GM12878 (cell line): ENCODE results near the gene THOC5. TPM values are rescaled to one million over a fixed set of nuclear protein-coding genes. Genes with fewer than 3 reads are reported as not detected.

Experiments used
- ATAC-seq: fragments of 200-7000 bp; cut with Tn5 transposase; 3 replicates; pipeline ENCODE4 v1.9.1; 2020; ENCODE audit warnings: mild to moderate bottlenecking, moderate library complexity
- BruUV-seq: library from RNA; stranded (reverse); fragments of 400-500 nt; replicated peaks from 2 replicates; lab custom pipeline; 2021; lab: Mats Ljungman, UMichigan
- CTCF ChIA-PET: fragments of 300-600 bp; sonication (Branson Sonifier 250); formaldehyde crosslinking; extraction: SDS; loops from one replicate; lab custom pipeline; 2021; ENCODE audit warnings: inconsistent platforms; lab: Yijun Ruan, JAX
- POLR2A ChIA-PET: fragments of 350-600 bp; formaldehyde crosslinking; extraction: SDS; loops from one replicate; lab custom pipeline; 2021; ENCODE audit warnings: inconsistent platforms; lab: Charles Lee
- RAD21 ChIA-PET: fragments of 300-600 bp; sonication (Branson Sonifier 250); formaldehyde crosslinking; loops from one replicate; lab custom pipeline; 2023; ENCODE audit warnings: antibody characterized with exemption; ENCODE audit not compliant: unreplicated experiment; lab: Charles Lee
- SMC1A ChIA-PET: fragments of 300-600 bp; sonication (Branson Sonifier 250); formaldehyde crosslinking; loops from one replicate; lab custom pipeline; 2023; ENCODE audit not compliant: unreplicated experiment, uncharacterized antibody; lab: Charles Lee
- DNase-seq: peaks from one replicate; pipeline ENCODE4 v3.0.0-alpha.2; 2011; ENCODE audit warnings: low read depth, low spot score
- FAIRE-seq: peaks from 3 replicates; lab custom pipeline; 2011; peaks lifted over from hg19 to GRCh38; lab: Jason Lieb, UNC
- H2AFZ ChIP-seq: 2 replicates; pipeline ENCODE4 v1.6.0; 2011; ENCODE audit warnings: low read depth, low read length, control low read depth; ENCODE audit not compliant: control insufficient read depth
- H3K27ac ChIP-seq: 2 replicates; pipeline ENCODE4 v1.5.1; 2011; ENCODE audit warnings: control low read depth; ENCODE audit not compliant: control insufficient read depth, insufficient read depth
- H3K27me3 ChIP-seq, 2 experiments: replicated peaks in 1 of 2; 2 replicates each; pipeline versions ENCODE4 v1.6.0 to v1.6.1; 2011; ENCODE audit warnings: low read length in 1 of 2; ENCODE audit not compliant: control insufficient read depth in 2 of 2, insufficient read depth in 2 of 2
- H3K36me3 ChIP-seq, 2 experiments: 2 replicates each; pipeline ENCODE4 v1.5.1; 2011; ENCODE audit warnings: low read length in 1 of 2; ENCODE audit not compliant: control insufficient read depth in 2 of 2, insufficient read depth in 2 of 2
- H3K4me1 ChIP-seq: 2 replicates; pipeline ENCODE4 v1.6.1; 2011; ENCODE audit warnings: mild to moderate bottlenecking, low read length, moderate library complexity, mixed read lengths; ENCODE audit not compliant: control insufficient read depth, insufficient read depth
- H3K4me2 ChIP-seq: 2 replicates; pipeline ENCODE4 v1.6.0; 2011; ENCODE audit warnings: control low read depth; ENCODE audit not compliant: control insufficient read depth, insufficient read depth
- H3K4me3 ChIP-seq: fragments of 200-600 bp; sonication (generic); 2 replicates; pipeline ENCODE4 v1.5.1; 2016
- H3K79me2 ChIP-seq: 2 replicates; pipeline ENCODE4 v1.6.0; 2011; ENCODE audit warnings: low read length; ENCODE audit not compliant: control insufficient read depth, insufficient read depth
- H3K9ac ChIP-seq: 2 replicates; pipeline ENCODE4 v1.8.0; 2011; ENCODE audit warnings: low read length, control low read depth, mixed read lengths; ENCODE audit not compliant: control insufficient read depth, insufficient read depth
- H3K9me3 ChIP-seq: replicated peaks from 3 replicates; pipeline ENCODE4 v1.5.1; 2011; ENCODE audit warnings: mild to moderate bottlenecking, low read length; ENCODE audit not compliant: control insufficient read depth, insufficient read depth
- H4K20me1 ChIP-seq: 2 replicates; pipeline ENCODE4 v1.6.0; 2011; ENCODE audit not compliant: control insufficient read depth, insufficient read depth
- BCL11A ChIP-seq: IDR thresholded peaks from 2 replicates; pipeline ENCODE4 v1.6.1; 2011; ENCODE audit warnings: low read depth, low read length
- BMI1 ChIP-seq: fragments of 450-650 bp; IDR thresholded peaks from 2 replicates; pipeline ENCODE4 v1.6.1; 2016; ENCODE audit warnings: mild to moderate bottlenecking, moderate library complexity, borderline replicate concordance
- CBX5 ChIP-seq: sonication (generic); IDR thresholded peaks from 2 replicates; pipeline ENCODE4 v1.6.1; 2016; ENCODE audit warnings: low read depth, moderate library complexity, mild to moderate bottlenecking, inconsistent platforms
- CHD2 ChIP-seq: IDR thresholded peaks from 2 replicates; pipeline ENCODE4 v1.6.1; 2011; ENCODE audit warnings: low read depth, low read length, improper control_type of control experiment, borderline replicate concordance
- CHD4 ChIP-seq: fragments of 200-600 bp; sonication (generic); IDR thresholded peaks from 2 replicates; pipeline ENCODE4 v1.6.1; 2016; ENCODE audit warnings: mild to moderate bottlenecking
- EED ChIP-seq: sonication (generic); IDR thresholded peaks from 2 replicates; pipeline ENCODE4 v1.6.1; 2016; ENCODE audit warnings: antibody characterized with exemption, low read depth
- EP300 ChIP-seq, 2 experiments: fragments of 150-350 bp in 1 of 2; IDR thresholded peaks; 2 replicates each; pipeline ENCODE4 v1.6.1; 2011 to 2012; ENCODE audit warnings: low read depth in 2 of 2, low read length in 2 of 2, borderline replicate concordance in 1 of 2, improper control_type of control experiment in 1 of 2, inconsistent platforms in 1 of 2; ENCODE audit not compliant: control insufficient read depth in 1 of 2
- FOXK2 ChIP-seq: fragments of 450-650 bp; IDR thresholded peaks from 2 replicates; pipeline ENCODE4 v1.6.1; 2017; ENCODE audit warnings: mild to moderate bottlenecking, moderate library complexity
- KLF5 ChIP-seq: fragments of 450-650 bp; IDR thresholded peaks from 2 replicates; pipeline ENCODE4 v1.6.1; 2014; ENCODE audit warnings: mild to moderate bottlenecking; ENCODE audit not compliant: partially characterized antibody
- MTA2 ChIP-seq: fragments of 450-650 bp; IDR thresholded peaks from 2 replicates; pipeline ENCODE4 v1.6.1; 2016; ENCODE audit warnings: low read depth, mild to moderate bottlenecking, moderate library complexity
- NR2C1 ChIP-seq: fragments of 450-650 bp; IDR thresholded peaks from 2 replicates; pipeline ENCODE4 v1.6.1; 2017; ENCODE audit warnings: antibody characterized with exemption, mild to moderate bottlenecking, moderate library complexity
- RAD51 ChIP-seq: fragments of 450-650 bp; IDR thresholded peaks from 2 replicates; pipeline ENCODE4 v1.6.1; 2016; ENCODE audit warnings: moderate library complexity, mild to moderate bottlenecking, inconsistent platforms
- RBBP5 ChIP-seq: fragments of 200-600 bp; sonication (generic); conservative IDR thresholded peaks from 2 replicates; pipeline ENCODE4 v1.6.1; 2016
- SP1 ChIP-seq: IDR thresholded peaks from one replicate; pipeline ENCODE4 v1.6.1; 2011; ENCODE audit warnings: low read depth, low read length
- TCF7 ChIP-seq: IDR thresholded peaks from 2 replicates; pipeline ENCODE4 v1.6.1; 2014; ENCODE audit warnings: antibody characterized with exemption, borderline replicate concordance
- WGBS: methylation state at CpG from one replicate; pipeline ENCODE4 v1.1.6; 2016; ENCODE audit warnings: low lambda C conversion rate; ENCODE audit not compliant: insufficient replicate concordance, insufficient coverage; ENCODE audit errors: missing lambda C conversion rate; 5-methylcytosine and 5-hydroxymethylcytosine counted together
- in situ Hi-C: fragments of 300-500 bp; cut with MboI; formaldehyde crosslinking; loops from 9 replicates; pipeline ENCODE4 v1.14.3; 2018; ENCODE audit warnings: mixed read lengths
- intact Hi-C: fragments of 100-400 bp; cut with micrococcal nuclease; formaldehyde crosslinking; loops from one replicate; pipeline ENCODE4 v1.14.2; 2022; ENCODE audit not compliant: unreplicated experiment
- polyA plus RNA-seq, 11 experiments: library from polyadenylated mRNA; depleted of rRNA in 4 of 11; unstranded in 6 of 11; stranded (reverse) in 5 of 11; fragments of >200 nt; fragmentation: Nextera tagmentation in 4 of 11; fragmentation: Illumina TruSeq in 1 of 11; extraction: Ambion mirVana in 4 of 11; extraction: Trizol in 1 of 11; gene quantifications; 1 replicate in 1 of 11; 2 replicates in 10 of 11; pipeline versions ENCODE4 v1.2.1 to v1.2.3, GENCODE V29; 2011 to 2016; ENCODE audit warnings: inconsistent platforms in 2 of 11, missing spikeins in 2 of 11, low read depth in 1 of 11
- total RNA-seq, 4 experiments: library from RNA; depleted of rRNA in 3 of 4; stranded (reverse); fragments of >200 nt in 3 of 4; fragmentation: Illumina TruSeq in 1 of 4; extraction: Trizol in 1 of 4; gene quantifications; 2 replicates each; pipeline versions ENCODE4 v1.2.1 to v1.2.3, GENCODE V29; 2013 to 2021
- TF ChIP-seq, protein P1 (sequence below): fragments of 450-650 bp; IDR thresholded peaks from 2 replicates; pipeline ENCODE4 v1.6.1; 2017; ENCODE audit warnings: borderline replicate concordance
- TF ChIP-seq, protein P2 (sequence below): fragments of 450-650 bp; IDR thresholded peaks from 2 replicates; pipeline ENCODE4 v1.6.1; 2018; ENCODE audit warnings: mild to moderate bottlenecking, low read depth, moderate library complexity; ENCODE audit not compliant: partially characterized antibody
- TF ChIP-seq, protein P3 (sequence below): fragments of 450-650 bp; IDR thresholded peaks from 2 replicates; pipeline ENCODE4 v1.6.1; 2017; ENCODE audit warnings: mild to moderate bottlenecking, moderate library complexity

The THOC5 gene
- total and polyA plus RNA-seq, 10 of the 15 experiments (the other 5 are each of a cell fraction or from before 2014, with no cell fraction given) = 20.9 to 44.9 (median 31.4) TPM

DNA sequence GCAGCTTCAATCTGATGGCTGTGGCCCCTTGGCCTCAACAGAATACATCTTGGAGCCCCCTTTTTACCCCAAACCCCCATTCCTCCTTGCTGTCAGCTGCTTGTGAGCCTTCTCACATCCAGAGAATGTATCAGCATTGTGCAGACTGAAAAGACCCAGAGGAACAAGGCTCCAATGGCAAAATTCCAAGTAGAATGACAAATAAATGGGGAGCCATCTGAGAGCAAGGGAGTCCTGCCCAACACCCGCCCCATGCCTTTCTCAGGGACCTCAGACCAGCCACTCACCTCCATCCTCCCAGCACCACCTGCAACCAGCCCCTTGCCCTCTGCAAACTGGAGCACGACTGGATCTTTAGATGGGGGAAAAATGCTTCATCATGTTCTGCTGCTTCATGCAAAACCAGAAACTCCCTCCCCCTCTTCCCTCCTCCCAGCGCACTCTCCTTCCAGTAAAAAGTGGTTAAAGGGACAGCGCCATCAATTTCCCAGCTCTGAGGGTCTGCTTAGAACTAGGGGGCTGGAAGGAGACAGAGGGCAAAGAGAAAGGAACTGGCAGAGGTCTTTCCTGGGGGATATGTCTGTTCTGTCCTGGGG lies 75.7 kb downstream of the THOC5 start:
- no TSS peak for BruUV-seq
- Histone ChIP-seq H3K4me1 (peaks cover 8% of the 10 kb centered on the region; the same call in 1 of the 2 replicates), H3K27ac (no peak overlapping the region), H2AFZ (no peak overlapping the region), H3K27me3 (peaks cover 0 to 3% of the 10 kb centered on the region in 2 experiments; a peak in 3 of 4 replicates), H3K9me3 (no peaks in the 10 kb centered on the region; the same call in 2 of the 3 replicates), H3K4me3 (no peak overlapping the region), H4K20me1 (no peaks in the 10 kb centered on the region), H3K79me2 (no peaks in the 10 kb centered on the region), H3K9ac (no peak overlapping the region), H3K4me2 (no peak overlapping the region), H3K36me3 (no peaks in the 10 kb centered on the region)
- intact Hi-C loops (no loop called here), in situ Hi-C loops (no loop called here)
- ATAC-seq (no peak), DNase-seq (no peak), FAIRE-seq (no peak)
- ChIA-PET RAD21 (no interaction called here), CTCF (no interaction called here), SMC1A (no interaction called here), POLR2A (no interaction called here)
- 56% methylated on average over 4 of the region's 4 CpGs for WGBS
- TF ChIP-seq, protein P1, sequence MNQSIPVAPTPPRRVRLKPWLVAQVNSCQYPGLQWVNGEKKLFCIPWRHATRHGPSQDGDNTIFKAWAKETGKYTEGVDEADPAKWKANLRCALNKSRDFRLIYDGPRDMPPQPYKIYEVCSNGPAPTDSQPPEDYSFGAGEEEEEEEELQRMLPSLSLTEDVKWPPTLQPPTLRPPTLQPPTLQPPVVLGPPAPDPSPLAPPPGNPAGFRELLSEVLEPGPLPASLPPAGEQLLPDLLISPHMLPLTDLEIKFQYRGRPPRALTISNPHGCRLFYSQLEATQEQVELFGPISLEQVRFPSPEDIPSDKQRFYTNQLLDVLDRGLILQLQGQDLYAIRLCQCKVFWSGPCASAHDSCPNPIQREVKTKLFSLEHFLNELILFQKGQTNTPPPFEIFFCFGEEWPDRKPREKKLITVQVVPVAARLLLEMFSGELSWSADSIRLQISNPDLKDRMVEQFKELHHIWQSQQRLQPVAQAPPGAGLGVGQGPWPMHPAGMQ = no peak
- no peak for TF ChIP-seq CHD4
- no peak for TF ChIP-seq EED
- TF ChIP-seq, protein P2, sequence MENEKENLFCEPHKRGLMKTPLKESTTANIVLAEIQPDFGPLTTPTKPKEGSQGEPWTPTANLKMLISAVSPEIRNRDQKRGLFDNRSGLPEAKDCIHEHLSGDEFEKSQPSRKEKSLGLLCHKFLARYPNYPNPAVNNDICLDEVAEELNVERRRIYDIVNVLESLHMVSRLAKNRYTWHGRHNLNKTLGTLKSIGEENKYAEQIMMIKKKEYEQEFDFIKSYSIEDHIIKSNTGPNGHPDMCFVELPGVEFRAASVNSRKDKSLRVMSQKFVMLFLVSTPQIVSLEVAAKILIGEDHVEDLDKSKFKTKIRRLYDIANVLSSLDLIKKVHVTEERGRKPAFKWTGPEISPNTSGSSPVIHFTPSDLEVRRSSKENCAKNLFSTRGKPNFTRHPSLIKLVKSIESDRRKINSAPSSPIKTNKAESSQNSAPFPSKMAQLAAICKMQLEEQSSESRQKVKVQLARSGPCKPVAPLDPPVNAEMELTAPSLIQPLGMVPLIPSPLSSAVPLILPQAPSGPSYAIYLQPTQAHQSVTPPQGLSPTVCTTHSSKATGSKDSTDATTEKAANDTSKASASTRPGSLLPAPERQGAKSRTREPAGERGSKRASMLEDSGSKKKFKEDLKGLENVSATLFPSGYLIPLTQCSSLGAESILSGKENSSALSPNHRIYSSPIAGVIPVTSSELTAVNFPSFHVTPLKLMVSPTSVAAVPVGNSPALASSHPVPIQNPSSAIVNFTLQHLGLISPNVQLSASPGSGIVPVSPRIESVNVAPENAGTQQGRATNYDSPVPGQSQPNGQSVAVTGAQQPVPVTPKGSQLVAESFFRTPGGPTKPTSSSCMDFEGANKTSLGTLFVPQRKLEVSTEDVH = no peak
- TF ChIP-seq KLF5 = no peak
- no peak for TF ChIP-seq CHD2
- TF ChIP-seq, protein P3, sequence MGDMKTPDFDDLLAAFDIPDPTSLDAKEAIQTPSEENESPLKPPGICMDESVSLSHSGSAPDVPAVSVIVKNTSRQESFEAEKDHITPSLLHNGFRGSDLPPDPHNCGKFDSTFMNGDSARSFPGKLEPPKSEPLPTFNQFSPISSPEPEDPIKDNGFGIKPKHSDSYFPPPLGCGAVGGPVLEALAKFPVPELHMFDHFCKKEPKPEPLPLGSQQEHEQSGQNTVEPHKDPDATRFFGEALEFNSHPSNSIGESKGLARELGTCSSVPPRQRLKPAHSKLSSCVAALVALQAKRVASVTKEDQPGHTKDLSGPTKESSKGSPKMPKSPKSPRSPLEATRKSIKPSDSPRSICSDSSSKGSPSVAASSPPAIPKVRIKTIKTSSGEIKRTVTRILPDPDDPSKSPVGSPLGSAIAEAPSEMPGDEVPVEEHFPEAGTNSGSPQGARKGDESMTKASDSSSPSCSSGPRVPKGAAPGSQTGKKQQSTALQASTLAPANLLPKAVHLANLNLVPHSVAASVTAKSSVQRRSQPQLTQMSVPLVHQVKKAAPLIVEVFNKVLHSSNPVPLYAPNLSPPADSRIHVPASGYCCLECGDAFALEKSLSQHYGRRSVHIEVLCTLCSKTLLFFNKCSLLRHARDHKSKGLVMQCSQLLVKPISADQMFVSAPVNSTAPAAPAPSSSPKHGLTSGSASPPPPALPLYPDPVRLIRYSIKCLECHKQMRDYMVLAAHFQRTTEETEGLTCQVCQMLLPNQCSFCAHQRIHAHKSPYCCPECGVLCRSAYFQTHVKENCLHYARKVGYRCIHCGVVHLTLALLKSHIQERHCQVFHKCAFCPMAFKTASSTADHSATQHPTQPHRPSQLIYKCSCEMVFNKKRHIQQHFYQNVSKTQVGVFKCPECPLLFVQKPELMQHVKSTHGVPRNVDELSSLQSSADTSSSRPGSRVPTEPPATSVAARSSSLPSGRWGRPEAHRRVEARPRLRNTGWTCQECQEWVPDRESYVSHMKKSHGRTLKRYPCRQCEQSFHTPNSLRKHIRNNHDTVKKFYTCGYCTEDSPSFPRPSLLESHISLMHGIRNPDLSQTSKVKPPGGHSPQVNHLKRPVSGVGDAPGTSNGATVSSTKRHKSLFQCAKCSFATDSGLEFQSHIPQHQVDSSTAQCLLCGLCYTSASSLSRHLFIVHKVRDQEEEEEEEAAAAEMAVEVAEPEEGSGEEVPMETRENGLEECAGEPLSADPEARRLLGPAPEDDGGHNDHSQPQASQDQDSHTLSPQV = no peak
- no peak for TF ChIP-seq CBX5
- no peak for TF ChIP-seq TCF7
- TF ChIP-seq RAD51 = no peak
- TF ChIP-seq BMI1 = no peak
- no peak for TF ChIP-seq SP1
- no peak for TF ChIP-seq MTA2
- no peak for TF ChIP-seq FOXK2
- TF ChIP-seq EP300 (IDR thresholded peaks at IDR 0.05; ENCODE audit: borderline replicate concordance in 1 of 2, control insufficient read depth in 1 of 2, low read depth in 2 of 2, low read length in 2 of 2) = no peak
- no peak for TF ChIP-seq BCL11A
- TF ChIP-seq NR2C1 = no peak
- no peak for TF ChIP-seq RBBP5
